NCI-H526 treated with DMSO at 0.1 percent for 48 hours (cell line): ENCODE data around the gene CCNL1.

Source experiments
- DNase-seq: peaks from one replicate; lab custom pipeline; 2025; lab: John Stamatoyannopoulos, UW

The CCNL1 gene

GRCh38 chr3:157145606-157146322 lies 14.2 kb downstream of the CCNL1 start:
- no peak for DNase-seq

- peak; percentile 71 for DNase-seq
Observed at GRCh38 chr3:157142315-157142714, 17.6 kb downstream of the CCNL1 start.

- DNase-seq: no peak
Observed at GRCh38 chr3:157139938-157140534, 19.9 kb downstream of the CCNL1 start.

GRCh38 chr3:157136647-157137387 lies 23.1 kb downstream of the CCNL1 start:
- no peak for DNase-seq

- DNase-seq: no peak
Observed at GRCh38 chr3:157135671-157136396, 24.1 kb downstream of the CCNL1 start.

DNA sequence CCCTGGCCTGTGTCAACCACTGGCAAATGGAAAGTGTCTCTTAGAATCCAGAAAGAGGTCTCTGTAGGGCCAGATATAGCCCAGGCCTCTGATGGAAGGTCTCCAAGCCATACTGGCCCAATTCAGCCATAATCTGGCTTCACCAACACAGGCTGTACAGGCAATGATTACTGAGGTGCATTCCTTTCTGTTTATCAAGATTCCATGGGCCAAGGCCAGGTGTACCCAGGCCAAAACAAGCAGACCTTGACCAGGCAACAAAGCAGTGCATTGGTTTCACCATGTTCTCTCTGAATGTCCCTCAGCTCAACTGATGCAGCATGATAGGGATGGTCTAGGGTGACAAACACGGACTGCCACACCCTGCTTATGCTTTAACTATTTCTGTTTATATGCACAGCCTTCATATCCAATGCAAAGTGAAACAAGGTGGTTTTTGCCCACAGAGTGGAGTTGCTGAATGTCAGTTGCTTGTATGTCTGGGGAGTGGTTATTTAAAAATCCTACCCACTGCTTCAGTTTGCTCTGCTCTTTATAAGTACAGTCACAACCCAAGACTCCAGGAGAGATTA lies 25.2 kb downstream of the CCNL1 start:
- no peak for DNase-seq

DNA sequence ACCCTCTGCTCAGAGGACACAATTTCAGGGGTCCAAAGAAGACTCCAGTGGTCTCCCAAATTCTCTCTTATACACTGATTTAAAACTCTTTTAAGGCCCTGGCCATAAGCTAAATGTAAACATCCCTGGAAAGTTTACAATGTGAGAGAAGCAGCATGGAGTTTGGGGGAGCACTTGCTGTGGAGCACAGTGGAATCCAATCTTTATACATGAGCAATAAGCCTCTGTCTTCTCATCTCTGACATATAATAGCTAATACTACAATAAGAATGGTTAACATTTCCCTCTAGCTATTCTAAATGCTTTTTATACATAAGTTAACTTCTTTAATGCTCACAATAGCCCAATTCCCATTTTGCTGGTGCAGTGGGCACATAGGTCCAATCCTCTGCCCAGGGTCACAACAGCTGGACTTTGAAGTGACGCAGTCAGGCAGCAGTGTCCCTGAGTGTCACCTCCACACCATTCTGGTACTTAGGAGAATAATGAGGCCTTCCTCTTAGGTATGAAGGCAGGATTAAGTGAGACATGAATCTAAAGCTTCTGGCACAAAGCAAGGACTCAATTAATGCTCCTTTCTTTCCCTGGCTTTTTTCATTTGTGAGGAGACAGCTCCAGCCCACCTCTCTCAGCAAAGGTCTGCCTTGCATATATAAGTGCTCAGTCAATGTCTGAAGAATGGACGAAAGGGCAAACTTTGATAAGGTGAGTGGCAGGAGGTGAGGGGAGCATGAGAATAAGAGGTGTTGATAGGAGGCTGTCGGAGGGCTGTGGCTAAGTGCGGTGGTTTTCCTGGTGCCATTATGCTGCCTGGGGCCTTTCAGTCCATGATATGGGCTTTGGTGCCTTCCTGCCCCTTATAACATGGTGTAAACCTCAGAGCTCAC lies 26.3 kb downstream of the CCNL1 start:
- no peak for DNase-seq

DNA sequence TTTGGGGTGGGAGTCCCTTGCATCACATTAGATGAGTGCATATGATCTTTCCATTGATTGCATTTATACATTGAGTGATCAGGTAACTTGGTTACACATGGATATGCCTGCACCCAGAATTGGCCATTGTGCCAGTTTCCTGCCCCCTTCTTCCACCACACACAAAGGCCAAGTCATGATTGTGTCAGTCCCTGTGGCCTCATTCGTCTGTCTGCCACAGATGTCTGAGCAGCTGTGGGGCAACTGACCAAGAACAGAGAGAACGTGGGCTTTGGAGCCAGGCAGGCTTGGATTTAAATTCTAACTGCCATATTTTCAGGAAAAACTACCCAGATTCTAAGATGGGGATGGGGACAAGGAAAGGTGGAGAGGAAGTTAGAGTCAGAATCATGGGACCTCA lies 27.0 kb downstream of the CCNL1 start:
- no peak for DNase-seq

DNA sequence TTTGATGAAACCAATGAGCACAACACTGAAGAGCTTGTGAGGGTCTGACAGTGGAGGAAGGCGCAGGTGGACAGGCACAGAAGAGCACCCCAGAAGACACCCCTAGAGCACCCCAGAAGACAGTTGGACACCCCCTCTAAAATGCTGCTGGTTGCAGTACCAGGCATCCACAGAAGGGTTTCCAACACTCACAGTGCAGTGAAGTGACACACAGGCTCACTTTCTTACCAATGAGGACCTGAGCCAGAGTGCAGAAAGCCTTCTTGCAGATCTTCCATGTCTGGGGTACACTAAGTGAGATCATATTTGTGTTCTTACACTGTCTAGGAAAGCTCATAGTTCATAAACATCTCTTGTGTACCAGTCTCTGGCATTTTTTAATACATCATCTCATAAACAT lies 27.6 kb downstream of the CCNL1 start:
- DNase-seq: no peak

- DNase-seq: no peak
Observed at GRCh38 chr3:157131861-157132260, 28.1 kb downstream of the CCNL1 start.

- peak; percentile 81 for DNase-seq
Observed at GRCh38 chr3:157130467-157131251, 29.3 kb downstream of the CCNL1 start.

- DNase-seq: peak; percentile 88
Observed at GRCh38 chr3:157129803-157130466, 30.0 kb downstream of the CCNL1 start.

GRCh38 chr3:157128771-157129681 lies 30.9 kb downstream of the CCNL1 start:
- no peak for DNase-seq

GRCh38 chr3:157127831-157128767 lies 31.8 kb downstream of the CCNL1 start:
- DNase-seq: no peak

DNA sequence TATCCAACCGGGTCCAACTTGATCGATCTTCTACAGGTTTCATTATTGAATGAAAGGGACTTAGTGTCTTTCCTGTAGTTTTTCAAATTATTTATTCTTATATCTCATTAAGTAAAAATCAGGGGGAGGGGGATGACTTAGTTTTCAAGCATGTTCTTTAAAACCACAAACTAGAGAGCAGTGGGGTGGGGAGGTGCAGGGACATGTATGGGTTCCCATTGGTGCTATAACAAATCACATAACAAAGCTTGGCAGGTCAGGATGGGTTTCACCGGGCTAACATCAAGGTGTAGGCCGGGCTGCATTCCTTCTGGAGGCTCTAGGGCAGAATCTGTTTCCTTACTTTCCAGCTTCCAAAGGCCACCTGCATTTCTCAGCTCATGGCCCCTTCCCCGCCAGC lies 32.7 kb downstream of the CCNL1 start:
- DNase-seq: no peak

DNA sequence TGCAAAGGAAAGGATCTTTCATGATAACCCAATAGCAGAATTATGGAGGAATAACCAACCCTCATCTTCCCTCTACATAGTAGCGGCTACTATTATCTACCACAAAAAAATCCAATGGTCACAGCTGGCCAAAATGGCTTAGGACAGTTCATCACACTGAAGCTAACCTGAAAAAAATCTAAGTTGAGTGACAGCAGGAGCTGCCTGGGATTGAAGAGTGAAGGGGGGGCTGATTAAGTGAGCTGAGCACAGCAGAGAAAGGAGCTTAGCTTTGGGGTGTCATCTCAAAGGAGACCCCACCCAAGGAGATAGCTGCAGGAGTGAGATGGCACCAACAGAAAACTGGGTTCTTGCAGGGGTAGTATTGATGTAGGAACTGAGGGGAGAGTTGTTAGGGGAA lies 33.6 kb downstream of the CCNL1 start:
- no peak for DNase-seq

GRCh38 chr3:157125101-157125500 lies 34.8 kb downstream of the CCNL1 start:
- no peak for DNase-seq

GRCh38 chr3:157123621-157124020 lies 36.3 kb downstream of the CCNL1 start:
- no peak for DNase-seq
